ENCODE data around the gene RNF150. TPM values are rescaled to one million over a fixed set of nuclear protein-coding genes. Genes with fewer than 3 reads are reported as not detected.

Gene RNF150
- polyA plus RNA-seq, 1 donor = 9.0 TPM

- WGBS (ENCODE audit: insufficient coverage, low lambda C conversion rate) = no CpG with 5 or more reads among the region's 3 CpGs
Measured at GRCh38 chr4:141079393-141079930, 53.8 kb downstream of the RNF150 start.

GRCh38 chr4:141078871-141079270 is 54.4 kb downstream of the RNF150 start:
- DNase-seq = no peak
- Histone ChIP-seq H3K4me3 (ENCODE audit: low read length) (no peak overlapping the region), H3K27me3 (ENCODE audit: control insufficient read depth, insufficient read depth, low read length) (no peaks in the 10 kb centered on the region), H3K27ac (ENCODE audit: low read length) (no peak overlapping the region), H3K36me3 (ENCODE audit: control insufficient read depth, insufficient read depth, low read length) (no peaks in the 10 kb centered on the region), H3K4me1 (ENCODE audit: control insufficient read depth, insufficient read depth, low read length) (no peaks in the 10 kb centered on the region), H3K9me3 (ENCODE audit: control insufficient read depth, low read depth, low read length) (no peaks in the 10 kb centered on the region)

More at GRCh38 chr4:141079393-141079930, 53.8 kb downstream of the RNF150 start:
- Histone ChIP-seq H3K36me3 (ENCODE audit: control insufficient read depth, insufficient read depth, low read length) (no peaks in the 10 kb centered on the region), H3K27me3 (ENCODE audit: control insufficient read depth, insufficient read depth, low read length) (no peaks in the 10 kb centered on the region), H3K4me1 (ENCODE audit: control insufficient read depth, insufficient read depth, low read length) (no peaks in the 10 kb centered on the region), H3K4me3 (ENCODE audit: low read length) (no peak overlapping the region), H3K27ac (ENCODE audit: low read length) (no peak overlapping the region), H3K9me3 (ENCODE audit: control insufficient read depth, low read depth, low read length) (no peaks in the 10 kb centered on the region)
- DNase-seq = no peak

DNA sequence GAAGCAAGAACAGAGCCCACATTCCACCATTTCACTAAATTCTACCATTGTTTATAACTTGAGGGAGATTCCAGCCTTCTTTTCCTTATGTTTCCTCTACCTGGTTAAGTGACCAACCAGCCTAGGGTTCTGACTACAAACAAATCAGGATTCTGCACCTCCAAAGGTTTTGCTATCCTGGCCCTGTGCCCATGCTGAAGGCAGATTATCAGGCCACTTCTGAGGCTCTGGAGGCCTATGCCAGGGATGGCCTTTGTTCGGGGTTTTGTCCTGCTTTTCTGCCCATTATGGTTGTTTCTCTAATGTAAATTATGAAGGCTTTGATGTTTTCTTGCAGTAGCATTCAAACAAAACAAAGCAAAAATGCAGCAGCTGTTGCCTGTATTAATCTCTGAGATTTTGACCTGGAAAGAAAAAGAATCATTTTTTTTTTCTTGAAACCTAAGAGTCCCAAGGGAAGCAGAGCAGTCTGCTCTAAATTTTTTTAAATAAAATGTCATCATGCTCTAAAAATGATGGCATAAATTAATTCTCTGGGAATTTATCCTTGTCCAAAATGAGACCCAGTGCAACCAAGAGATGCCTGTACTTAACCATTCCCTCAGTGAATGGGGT is 55.6 kb downstream of the RNF150 start:
- no peaks in the 10 kb centered on the region for H3K9me3 ChIP-seq (ENCODE audit: control insufficient read depth, low read depth, low read length)
- no CpG with 5 or more reads among the region's 1 CpG for WGBS (ENCODE audit: insufficient coverage, low lambda C conversion rate)
- no peaks in the 10 kb centered on the region for H3K27me3 ChIP-seq (ENCODE audit: control insufficient read depth, insufficient read depth, low read length)
- DNase-seq = no peak
- no peaks in the 10 kb centered on the region for H3K36me3 ChIP-seq (ENCODE audit: control insufficient read depth, insufficient read depth, low read length)
- H3K27ac ChIP-seq (ENCODE audit: low read length) = no peak overlapping the region
- H3K4me1 ChIP-seq (ENCODE audit: control insufficient read depth, insufficient read depth, low read length) = no peaks in the 10 kb centered on the region
- H3K4me3 ChIP-seq (ENCODE audit: low read length) = no peak overlapping the region

DNA sequence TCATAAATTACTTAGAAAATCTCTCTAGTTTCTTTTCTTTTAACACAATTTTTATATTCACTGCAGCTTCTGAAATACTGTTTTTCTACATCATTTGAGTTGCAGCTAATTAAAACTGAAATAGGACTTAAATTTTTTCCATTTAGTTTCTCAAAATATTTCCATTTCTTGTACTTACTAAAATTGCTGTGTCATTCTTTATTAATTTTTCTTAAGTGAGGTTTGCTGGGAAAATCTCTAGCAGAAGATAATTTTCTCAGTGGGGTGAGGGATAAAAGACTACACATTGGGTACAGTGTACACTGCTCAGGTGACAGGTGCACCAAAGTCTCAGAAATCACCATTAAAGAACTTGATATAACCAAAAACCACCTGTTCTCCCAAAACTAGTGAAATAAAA is 57.7 kb downstream of the RNF150 start:
- Histone ChIP-seq H3K27ac (ENCODE audit: low read length) (no peak overlapping the region), H3K36me3 (ENCODE audit: control insufficient read depth, insufficient read depth, low read length) (no peaks in the 10 kb centered on the region), H3K4me3 (ENCODE audit: low read length) (no peak overlapping the region), H3K9me3 (ENCODE audit: control insufficient read depth, low read depth, low read length) (no peaks in the 10 kb centered on the region), H3K4me1 (ENCODE audit: control insufficient read depth, insufficient read depth, low read length) (no peaks in the 10 kb centered on the region), H3K27me3 (ENCODE audit: control insufficient read depth, insufficient read depth, low read length) (no peaks in the 10 kb centered on the region)
- no peak for DNase-seq

GRCh38 chr4:141074098-141074878 is 59.0 kb downstream of the RNF150 start:
- H3K27ac ChIP-seq (ENCODE audit: low read length) = no peak overlapping the region
- WGBS (ENCODE audit: insufficient coverage, low lambda C conversion rate) = 92% methylated on average over 2 of the region's 4 CpGs

GRCh38 chr4:141066690-141067089 is 66.6 kb downstream of the RNF150 start:
- no peak overlapping the region for H3K27ac ChIP-seq (ENCODE audit: low read length)
- no peaks in the 10 kb centered on the region for H3K36me3 ChIP-seq (ENCODE audit: control insufficient read depth, insufficient read depth, low read length)
- 100% methylated on average over 1 of the region's 3 CpGs for WGBS (ENCODE audit: insufficient coverage, low lambda C conversion rate)
- DNase-seq = no peak
- no peaks in the 10 kb centered on the region for H3K9me3 ChIP-seq (ENCODE audit: control insufficient read depth, low read depth, low read length)
- H3K4me1 ChIP-seq (ENCODE audit: control insufficient read depth, insufficient read depth, low read length) = no peaks in the 10 kb centered on the region
- no peaks in the 10 kb centered on the region for H3K27me3 ChIP-seq (ENCODE audit: control insufficient read depth, insufficient read depth, low read length)
- no peak overlapping the region for H3K4me3 ChIP-seq (ENCODE audit: low read length)

More at GRCh38 chr4:141074098-141074878, 59.0 kb downstream of the RNF150 start:
- H3K27me3 ChIP-seq (ENCODE audit: control insufficient read depth, insufficient read depth, low read length) = no peaks in the 10 kb centered on the region
- H3K36me3 ChIP-seq (ENCODE audit: control insufficient read depth, insufficient read depth, low read length) = no peaks in the 10 kb centered on the region
- no peaks in the 10 kb centered on the region for H3K9me3 ChIP-seq (ENCODE audit: control insufficient read depth, low read depth, low read length)
- no peak overlapping the region for H3K4me3 ChIP-seq (ENCODE audit: low read length)
- no peak for DNase-seq
- H3K4me1 ChIP-seq (ENCODE audit: control insufficient read depth, insufficient read depth, low read length) = no peaks in the 10 kb centered on the region

DNA sequence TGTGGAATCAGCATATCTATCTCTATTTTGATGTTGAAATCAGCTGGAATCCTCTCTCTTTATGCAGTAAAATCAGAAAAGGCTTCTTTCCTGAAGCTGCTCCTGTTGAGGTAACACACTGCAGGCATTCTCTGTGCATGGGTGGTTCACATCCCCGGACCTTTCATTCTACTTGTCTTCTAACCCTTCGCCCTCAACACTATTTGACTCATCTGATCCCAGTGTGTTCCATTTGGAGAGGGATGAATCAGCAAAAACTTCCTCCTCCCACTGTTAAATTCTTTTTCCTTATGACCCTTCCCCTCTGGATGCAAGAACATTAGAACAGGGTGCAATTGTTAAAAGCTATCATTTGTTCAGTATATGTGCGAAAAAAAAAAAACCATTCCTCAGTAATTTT is 67.4 kb downstream of the RNF150 start:
- no peaks in the 10 kb centered on the region for H3K4me1 ChIP-seq (ENCODE audit: control insufficient read depth, insufficient read depth, low read length)
- 88% methylated on average over 1 of the region's 3 CpGs for WGBS (ENCODE audit: insufficient coverage, low lambda C conversion rate)
- H3K27me3 ChIP-seq (ENCODE audit: control insufficient read depth, insufficient read depth, low read length) = no peaks in the 10 kb centered on the region
- H3K4me3 ChIP-seq (ENCODE audit: low read length) = no peak overlapping the region
- no peaks in the 10 kb centered on the region for H3K9me3 ChIP-seq (ENCODE audit: control insufficient read depth, low read depth, low read length)
- no peak overlapping the region for H3K27ac ChIP-seq (ENCODE audit: low read length)
- H3K36me3 ChIP-seq (ENCODE audit: control insufficient read depth, insufficient read depth, low read length) = no peaks in the 10 kb centered on the region
- DNase-seq = no peak

DNA sequence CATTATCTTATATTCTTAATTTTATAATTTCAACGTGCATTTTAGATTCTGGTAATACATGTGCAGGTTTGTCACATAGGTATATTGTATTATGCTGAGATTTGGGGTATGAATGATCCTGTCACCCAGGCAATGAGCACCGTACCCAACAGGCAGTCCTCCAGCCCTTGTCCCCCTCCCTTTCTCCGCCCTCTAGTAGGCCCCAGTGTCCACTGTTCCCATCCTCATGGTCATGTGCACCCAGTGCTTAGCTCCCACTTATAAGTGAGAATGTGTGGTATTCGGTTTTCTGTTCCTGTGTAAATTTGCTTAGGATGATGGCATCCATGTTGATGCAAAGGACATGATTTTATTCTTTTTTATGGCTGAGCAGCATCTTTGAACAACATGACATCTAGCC is 70.6 kb downstream of the RNF150 start:
- no CpG with 5 or more reads among the region's 4 CpGs for WGBS (ENCODE audit: insufficient coverage, low lambda C conversion rate)
- H3K27ac ChIP-seq (ENCODE audit: low read length) = no peak overlapping the region
- no peak overlapping the region for H3K4me3 ChIP-seq (ENCODE audit: low read length)
- no peak for DNase-seq
- H3K9me3 ChIP-seq (ENCODE audit: control insufficient read depth, low read depth, low read length) = no peaks in the 10 kb centered on the region
- no peaks in the 10 kb centered on the region for H3K27me3 ChIP-seq (ENCODE audit: control insufficient read depth, insufficient read depth, low read length)
- H3K4me1 ChIP-seq (ENCODE audit: control insufficient read depth, insufficient read depth, low read length) = no peaks in the 10 kb centered on the region
- no peaks in the 10 kb centered on the region for H3K36me3 ChIP-seq (ENCODE audit: control insufficient read depth, insufficient read depth, low read length)

DNA sequence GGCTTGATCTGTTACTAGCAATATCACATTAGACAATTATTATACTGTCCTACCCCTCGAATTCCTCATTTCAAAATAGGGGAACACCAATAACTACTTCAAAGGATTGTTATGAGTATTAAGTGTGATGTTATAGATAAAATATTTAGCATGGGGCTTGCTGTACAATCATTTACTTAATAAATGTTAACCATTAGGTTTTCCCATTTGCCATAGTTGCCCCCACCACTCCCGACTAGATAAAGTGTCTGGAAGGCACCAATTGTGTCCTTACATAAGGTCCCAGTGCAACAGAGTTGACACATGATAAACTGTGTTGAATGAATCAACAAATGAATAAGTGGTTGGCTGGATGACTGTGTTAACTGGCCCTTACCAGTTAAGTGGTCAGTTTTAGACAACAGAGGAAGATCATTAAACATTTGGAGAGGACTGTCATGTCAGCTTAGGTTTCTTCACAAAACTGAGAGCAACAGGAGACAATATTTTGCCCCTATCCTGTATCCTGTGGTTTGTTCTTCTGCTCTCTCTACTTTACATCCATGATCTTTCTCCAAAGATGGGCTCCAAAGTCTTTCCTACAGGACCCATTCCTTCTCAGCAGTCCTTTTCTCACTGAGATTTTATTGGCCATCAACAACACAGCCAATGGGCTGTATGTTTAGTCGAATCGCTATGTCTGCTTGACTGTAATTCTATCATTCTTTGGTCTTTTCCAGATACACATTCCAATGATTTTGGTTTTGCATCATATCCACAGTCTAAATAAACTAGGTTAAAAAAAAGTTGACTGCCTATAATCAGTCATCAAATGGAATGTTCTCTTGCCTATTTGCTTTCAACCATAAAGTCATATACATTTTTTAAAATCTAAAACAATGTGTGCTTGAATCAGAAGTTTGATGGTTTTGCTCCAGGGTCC is 74.4 kb downstream of the RNF150 start:
- 65% methylated on average over 2 of the region's 4 CpGs for WGBS (ENCODE audit: insufficient coverage, low lambda C conversion rate)
- no peak overlapping the region for H3K27ac ChIP-seq (ENCODE audit: low read length)
- no peak overlapping the region for H3K4me3 ChIP-seq (ENCODE audit: low read length)
- H3K27me3 ChIP-seq (ENCODE audit: control insufficient read depth, insufficient read depth, low read length) = no peaks in the 10 kb centered on the region
- no peaks in the 10 kb centered on the region for H3K36me3 ChIP-seq (ENCODE audit: control insufficient read depth, insufficient read depth, low read length)
- no peak for DNase-seq
- no peaks in the 10 kb centered on the region for H3K9me3 ChIP-seq (ENCODE audit: control insufficient read depth, low read depth, low read length)
- no peaks in the 10 kb centered on the region for H3K4me1 ChIP-seq (ENCODE audit: control insufficient read depth, insufficient read depth, low read length)

GRCh38 chr4:141057582-141057981 is 75.7 kb downstream of the RNF150 start:
- no CpG with 5 or more reads among the region's 2 CpGs for WGBS (ENCODE audit: insufficient coverage, low lambda C conversion rate)
- H3K27ac ChIP-seq (ENCODE audit: low read length) = no peak overlapping the region
- DNase-seq = no peak
- H3K4me3 ChIP-seq (ENCODE audit: low read length) = no peak overlapping the region
- H3K4me1 ChIP-seq (ENCODE audit: control insufficient read depth, insufficient read depth, low read length) = no peaks in the 10 kb centered on the region
- no peaks in the 10 kb centered on the region for H3K27me3 ChIP-seq (ENCODE audit: control insufficient read depth, insufficient read depth, low read length)
- H3K36me3 ChIP-seq (ENCODE audit: control insufficient read depth, insufficient read depth, low read length) = no peaks in the 10 kb centered on the region
- H3K9me3 ChIP-seq (ENCODE audit: control insufficient read depth, low read depth, low read length) = no peaks in the 10 kb centered on the region
